ENCODE measurements around the gene CCL27.

The CCL27 gene

GRCh38 chr9:34662526-34663302, at the start of gene CCL27:
Gene CCL27, minus strand, starts transcription at chr9:34662657. Its CDS starts 24 bp downstream, at chr9:34662633.
- TF ChIP-seq CTCF (IDR thresholded peaks at IDR 0.05; ENCODE audit: low read depth, low read length) = no peak
- no peaks in the 10 kb centered on the region for H3K9me3 ChIP-seq (ENCODE audit: severe bottlenecking)
- H3K27me3 ChIP-seq (ENCODE audit: insufficient read depth, low read depth, severe bottlenecking) = no peaks in the 10 kb centered on the region
- DNase-seq = peak; percentile 33
- H3K36me3 ChIP-seq = peaks cover 3% of the 10 kb centered on the region
- H3K4me3 ChIP-seq (ENCODE audit: low read depth, low read length) = no peak within 1 kb of the TSS
- peak within 1 kb of the TSS; percentile 65 for H3K27ac ChIP-seq

- H3K36me3 ChIP-seq = no peaks in the 10 kb centered on the region
- no peak for TF ChIP-seq CTCF (IDR thresholded peaks at IDR 0.05; ENCODE audit: low read depth, low read length)
- DNase-seq = no peak
- no peak overlapping the region for H3K4me3 ChIP-seq (ENCODE audit: low read depth, low read length)
- H3K9me3 ChIP-seq (ENCODE audit: severe bottlenecking) = no peaks in the 10 kb centered on the region
- H3K27ac ChIP-seq = no peak overlapping the region
- no peaks in the 10 kb centered on the region for H3K27me3 ChIP-seq (ENCODE audit: insufficient read depth, low read depth, severe bottlenecking)
Measured at GRCh38 chr9:34712140-34712539, 49.7 kb upstream of the CCL27 start.

- Histone ChIP-seq H3K4me3 (ENCODE audit: low read depth, low read length) (no peak within 1 kb of the TSS), H3K27ac (no peak within 1 kb of the TSS), H3K9me3 (ENCODE audit: severe bottlenecking) (no peaks in the 10 kb centered on the region), H3K27me3 (ENCODE audit: insufficient read depth, low read depth, severe bottlenecking) (no peaks in the 10 kb centered on the region), H3K36me3 (no peaks in the 10 kb centered on the region)
- no peak for DNase-seq
- TF ChIP-seq CTCF (IDR thresholded peaks at IDR 0.05; ENCODE audit: low read depth, low read length) = no peak
Measured at GRCh38 chr9:34710023-34710422, 47.6 kb upstream of the CCL27 start, which contains the start of gene CCL21. Gene CCL21, minus strand, starts transcription at chr9:34710136. Its CDS starts 70 bp downstream, at chr9:34710066.

GRCh38 chr9:34709196-34709978, 46.9 kb upstream of the CCL27 start:
- no peak for DNase-seq
- Histone ChIP-seq H3K36me3 (no peaks in the 10 kb centered on the region), H3K27ac (no peak overlapping the region), H3K4me3 (ENCODE audit: low read depth, low read length) (no peak overlapping the region), H3K27me3 (ENCODE audit: insufficient read depth, low read depth, severe bottlenecking) (no peaks in the 10 kb centered on the region), H3K9me3 (ENCODE audit: severe bottlenecking) (no peaks in the 10 kb centered on the region)
- no peak for TF ChIP-seq CTCF (IDR thresholded peaks at IDR 0.05; ENCODE audit: low read depth, low read length)

- Histone ChIP-seq H3K27ac (no peak overlapping the region), H3K27me3 (ENCODE audit: insufficient read depth, low read depth, severe bottlenecking) (no peaks in the 10 kb centered on the region), H3K9me3 (ENCODE audit: severe bottlenecking) (no peaks in the 10 kb centered on the region), H3K36me3 (no peaks in the 10 kb centered on the region), H3K4me3 (ENCODE audit: low read depth, low read length) (no peak overlapping the region)
- TF ChIP-seq CTCF (IDR thresholded peaks at IDR 0.05; ENCODE audit: low read depth, low read length) = no peak
- DNase-seq = no peak
Measured at GRCh38 chr9:34707130-34707529, 44.7 kb upstream of the CCL27 start.
